ENCODE data around the gene AIF1.

- TF ChIP-seq POLR2A (IDR thresholded peaks at IDR 0.05) (no peak), CTCF (IDR thresholded peaks at IDR 0.05) (no peak)
Observed at GRCh38 chr6:31641370-31641769, 26.3 kb downstream of the AIF1 start.
